ENCODE results near the gene FAM13A.

FAM13A gene

DNA sequence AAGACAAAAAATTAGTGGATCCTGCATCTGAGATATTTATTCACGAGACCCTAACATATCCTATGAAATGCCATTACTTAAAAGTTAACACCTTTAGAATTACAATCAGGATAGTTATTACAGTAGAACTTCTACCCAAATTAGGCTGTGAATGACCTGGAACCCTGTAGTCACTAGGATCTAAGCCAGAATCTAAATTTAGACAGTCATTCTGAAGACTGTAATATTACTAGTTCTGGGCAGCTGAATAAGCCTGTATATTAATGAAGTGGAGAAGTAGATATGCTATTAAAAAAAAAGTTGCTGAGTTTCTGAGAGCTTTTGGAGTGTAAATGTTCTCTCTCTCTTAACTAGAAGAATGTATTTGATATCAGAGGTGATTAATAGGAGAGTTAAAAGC, 67.0 kb downstream of the FAM13A start:
- H3K27ac ChIP-seq (ENCODE audit: extremely low read depth, low read depth, low read length): no peak overlapping the region

DNA sequence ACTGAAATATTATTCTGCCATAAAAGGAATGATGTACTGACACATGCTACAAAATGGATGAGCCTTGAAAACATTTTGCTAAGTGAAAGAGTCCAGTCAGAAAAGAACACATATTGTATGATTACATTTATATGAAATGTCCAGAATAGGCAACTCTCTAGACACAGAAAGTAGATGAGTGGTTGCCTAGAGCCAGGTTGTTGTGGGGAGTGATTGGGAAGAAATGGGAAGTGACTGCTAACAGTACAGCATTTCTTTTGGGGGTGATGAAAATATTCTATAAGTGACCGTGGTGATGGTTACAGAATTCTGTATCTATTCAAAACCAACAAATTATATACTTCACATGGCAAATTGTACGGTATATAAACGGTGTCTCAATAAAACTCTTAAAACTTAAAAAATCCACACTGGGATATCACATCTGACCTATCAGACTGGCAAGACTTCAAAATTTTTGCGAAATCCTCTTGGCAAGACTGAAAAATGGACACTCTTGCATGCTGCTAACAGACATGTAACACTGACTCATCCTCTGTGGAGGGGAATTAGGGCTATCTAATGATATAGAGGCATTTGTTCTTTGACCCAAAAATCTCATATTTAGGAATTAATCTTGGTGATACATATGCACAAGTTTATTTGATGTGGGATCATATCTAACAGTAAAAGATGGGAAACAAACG, 71.8 kb downstream of the FAM13A start:
- H3K9me3 ChIP-seq (ENCODE audit: control insufficient read depth, insufficient read depth, low read depth, low read length): no peaks in the 10 kb centered on the region
- no peaks in the 10 kb centered on the region for H3K4me1 ChIP-seq (ENCODE audit: control insufficient read depth, insufficient read depth, low read length)
- TF ChIP-seq ZNF776 (tag by site-specific recombination; IDR thresholded peaks at IDR 0.05; ENCODE audit: borderline replicate concordance) (no peak), ZFP69B (tag by site-specific recombination; IDR thresholded peaks at IDR 0.05) (no peak)
- TF ChIP-seq, protein P1, sequence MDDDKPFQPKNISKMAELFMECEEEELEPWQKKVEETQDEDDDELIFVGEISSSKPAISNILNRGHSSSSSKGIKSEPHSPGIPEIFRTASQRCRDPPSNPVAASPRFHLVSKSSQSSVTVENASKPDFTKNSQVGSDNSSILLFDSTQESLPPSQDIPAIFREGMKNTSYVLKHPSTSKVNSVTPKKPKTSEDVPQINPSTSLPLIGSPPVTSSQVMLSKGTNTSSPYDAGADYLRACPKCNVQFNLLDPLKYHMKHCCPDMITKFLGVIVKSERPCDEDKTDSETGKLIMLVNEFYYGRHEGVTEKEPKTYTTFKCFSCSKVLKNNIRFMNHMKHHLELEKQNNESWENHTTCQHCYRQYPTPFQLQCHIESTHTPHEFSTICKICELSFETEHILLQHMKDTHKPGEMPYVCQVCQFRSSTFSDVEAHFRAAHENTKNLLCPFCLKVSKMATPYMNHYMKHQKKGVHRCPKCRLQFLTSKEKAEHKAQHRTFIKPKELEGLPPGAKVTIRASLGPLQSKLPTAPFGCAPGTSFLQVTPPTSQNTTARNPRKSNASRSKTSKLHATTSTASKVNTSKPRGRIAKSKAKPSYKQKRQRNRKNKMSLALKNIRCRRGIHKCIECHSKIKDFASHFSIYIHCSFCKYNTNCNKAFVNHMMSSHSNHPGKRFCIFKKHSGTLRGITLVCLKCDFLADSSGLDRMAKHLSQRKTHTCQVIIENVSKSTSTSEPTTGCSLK (tag by site-specific recombination; IDR thresholded peaks at IDR 0.05): no peak
- H3K36me3 ChIP-seq (ENCODE audit: control insufficient read depth in 2 of 2, insufficient read depth in 1 of 2, low read length in 2 of 2): no peaks in the 10 kb centered on the region
- no peak overlapping the region for H3K27ac ChIP-seq (ENCODE audit: extremely low read depth, low read depth, low read length)
- ChIA-PET CTCF (no interaction called here), POLR2A (no interaction called here)
- no peak overlapping the region for H3K4me3 ChIP-seq (ENCODE audit: low read depth, low read length)

More for the DNA sequence above, 67.0 kb downstream of the FAM13A start:
- Histone ChIP-seq H3K9me3 (ENCODE audit: control insufficient read depth, insufficient read depth, low read depth, low read length) (no peaks in the 10 kb centered on the region), H3K4me3 (ENCODE audit: low read depth, low read length) (no peak overlapping the region), H3K36me3 (ENCODE audit: control insufficient read depth in 2 of 2, insufficient read depth in 1 of 2, low read length in 2 of 2) (no peaks in the 10 kb centered on the region), H3K4me1 (ENCODE audit: control insufficient read depth, insufficient read depth, low read length) (no peaks in the 10 kb centered on the region)
- no peak for TF ChIP-seq ZNF621 (tag by site-specific recombination; IDR thresholded peaks at IDR 0.05)
- TF ChIP-seq ZNF670 (tag by site-specific recombination; IDR thresholded peaks at IDR 0.05; ENCODE audit: low read depth): no peak
- TF ChIP-seq ZNF555 (tag by site-specific recombination; conservative IDR thresholded peaks at IDR 0.05): no peak
- TF ChIP-seq PATZ1 (tag by site-specific recombination; IDR thresholded peaks at IDR 0.05): no peak
- no peak for TF ChIP-seq ZNF48 (tag by site-specific recombination; IDR thresholded peaks at IDR 0.05)
- TF ChIP-seq ZBTB49 (tag by site-specific recombination; IDR thresholded peaks at IDR 0.05; ENCODE audit: low read depth): no peak
- TF ChIP-seq, protein P2, sequence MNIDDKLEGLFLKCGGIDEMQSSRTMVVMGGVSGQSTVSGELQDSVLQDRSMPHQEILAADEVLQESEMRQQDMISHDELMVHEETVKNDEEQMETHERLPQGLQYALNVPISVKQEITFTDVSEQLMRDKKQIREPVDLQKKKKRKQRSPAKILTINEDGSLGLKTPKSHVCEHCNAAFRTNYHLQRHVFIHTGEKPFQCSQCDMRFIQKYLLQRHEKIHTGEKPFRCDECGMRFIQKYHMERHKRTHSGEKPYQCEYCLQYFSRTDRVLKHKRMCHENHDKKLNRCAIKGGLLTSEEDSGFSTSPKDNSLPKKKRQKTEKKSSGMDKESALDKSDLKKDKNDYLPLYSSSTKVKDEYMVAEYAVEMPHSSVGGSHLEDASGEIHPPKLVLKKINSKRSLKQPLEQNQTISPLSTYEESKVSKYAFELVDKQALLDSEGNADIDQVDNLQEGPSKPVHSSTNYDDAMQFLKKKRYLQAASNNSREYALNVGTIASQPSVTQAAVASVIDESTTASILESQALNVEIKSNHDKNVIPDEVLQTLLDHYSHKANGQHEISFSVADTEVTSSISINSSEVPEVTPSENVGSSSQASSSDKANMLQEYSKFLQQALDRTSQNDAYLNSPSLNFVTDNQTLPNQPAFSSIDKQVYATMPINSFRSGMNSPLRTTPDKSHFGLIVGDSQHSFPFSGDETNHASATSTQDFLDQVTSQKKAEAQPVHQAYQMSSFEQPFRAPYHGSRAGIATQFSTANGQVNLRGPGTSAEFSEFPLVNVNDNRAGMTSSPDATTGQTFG (tag by site-specific recombination; IDR thresholded peaks at IDR 0.05; ENCODE audit: borderline replicate concordance): no peak
- no peak for TF ChIP-seq KLF10 (tag by site-specific recombination; IDR thresholded peaks at IDR 0.05)
- no peak for TF ChIP-seq ZNF514 (tag by site-specific recombination; IDR thresholded peaks at IDR 0.05)
- no peak for TF ChIP-seq ZNF138 (tag by site-specific recombination; IDR thresholded peaks at IDR 0.05; ENCODE audit: borderline replicate concordance)
- no peak for TF ChIP-seq ZNF501 (tag by site-specific recombination; IDR thresholded peaks at IDR 0.05)
- TF ChIP-seq ZNF157 (tag by site-specific recombination; IDR thresholded peaks at IDR 0.05): no peak
- TF ChIP-seq ZNF24 (tag by site-specific recombination; IDR thresholded peaks at IDR 0.05): no peak
- no peak for TF ChIP-seq ZNF302 (tag by site-specific recombination; IDR thresholded peaks at IDR 0.05; ENCODE audit: low read depth)
- no peak for TF ChIP-seq HOXD13 (CRISPR knock-in tag; IDR thresholded peaks at IDR 0.05; ENCODE audit: borderline replicate concordance)
- TF ChIP-seq ZNF433 (tag by site-specific recombination; IDR thresholded peaks at IDR 0.05; ENCODE audit: low read depth): no peak
- POLR2A ChIA-PET: interaction anchor here (0.7 kb wide), 1 partner anchor 148 kb away, joined by 4 read pairs; no protein-coding TSS in a partner anchor
- CTCF ChIA-PET: interaction anchor here (0.6 kb wide), 1 partner anchor 45 kb away, joined by 3 read pairs; no protein-coding TSS in a partner anchor
